Hepatic stellate cell (primary cell): Measurements from ENCODE around the gene CDIPT.
"Not testable (repeated sequence)": the region's sequence is repeated elsewhere in the genome, so short reads cannot be mapped to it uniquely, and the experiment has no call there.

Source experiments
- DNase-seq: peaks from one replicate; pipeline ENCODE4 v3.0.0; 2011; ENCODE audit warnings: low spot score

CDIPT gene

DNA sequence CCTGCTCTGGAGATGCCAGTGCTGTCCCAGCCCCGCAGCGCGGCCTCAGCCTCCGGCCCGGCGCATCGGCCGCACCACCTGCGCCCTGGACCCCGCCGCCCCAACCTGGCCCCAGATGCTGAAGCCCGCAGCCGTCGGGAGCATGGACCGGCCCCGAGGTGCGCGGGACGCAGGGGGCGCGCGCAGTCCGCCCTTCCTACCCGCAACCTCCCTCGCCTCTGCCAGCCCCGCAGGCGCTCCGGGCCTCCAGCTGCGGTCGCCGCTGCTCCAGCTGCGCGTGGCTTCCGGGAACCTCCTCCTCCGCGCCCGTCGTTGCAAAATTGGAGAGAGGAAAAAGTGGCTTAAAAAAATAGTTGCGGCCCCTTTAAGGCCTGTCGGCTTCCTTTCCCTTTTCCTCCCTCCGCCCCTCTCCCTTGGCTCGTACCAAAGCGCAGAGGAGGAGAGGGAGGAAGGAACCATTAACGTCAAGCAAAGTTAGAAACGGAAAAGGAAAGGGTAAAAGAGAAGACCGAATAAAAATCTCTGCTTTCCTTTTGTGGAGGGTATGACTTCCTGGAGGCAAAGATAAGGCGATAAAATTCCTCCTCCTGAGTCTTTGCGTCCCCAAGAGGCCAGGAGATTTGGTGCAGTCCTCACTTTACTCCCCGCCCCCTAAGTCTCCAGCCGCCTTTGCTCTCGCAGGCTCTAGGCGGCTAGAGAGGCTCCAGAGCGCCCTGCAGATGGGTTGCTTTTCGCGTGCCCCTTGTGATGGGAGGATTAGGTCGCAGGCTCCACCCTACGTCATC is at the start of gene CDIPT:
Gene CDIPT, minus strand, starts transcription at position 343 of the 785 bp plus-strand sequence. CDS start 369 bp downstream, outside the sequence.
- peak; percentile 91 for DNase-seq

GRCh38 chr16:29912087-29912486 is 49.1 kb upstream of the CDIPT start:
- DNase-seq: no peak

DNA sequence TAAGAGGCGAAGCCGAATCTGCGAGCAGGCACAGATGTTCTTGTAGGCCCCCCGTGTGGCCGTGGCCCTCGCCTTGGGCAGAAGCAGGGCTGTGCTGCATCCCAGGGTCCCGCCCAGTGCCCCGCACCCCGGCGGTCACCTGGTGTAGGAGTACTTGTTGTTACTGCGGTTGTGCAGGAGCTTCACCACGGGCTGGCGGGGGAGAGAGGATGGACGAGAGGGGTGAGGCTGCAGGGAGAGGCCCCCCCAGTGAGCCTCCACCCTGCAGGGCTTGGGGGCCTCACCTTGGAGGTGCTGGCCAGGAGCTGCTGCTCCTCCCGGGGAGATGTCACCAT is 48.6 kb upstream of the CDIPT start:
- DNase-seq: no peak

DNA sequence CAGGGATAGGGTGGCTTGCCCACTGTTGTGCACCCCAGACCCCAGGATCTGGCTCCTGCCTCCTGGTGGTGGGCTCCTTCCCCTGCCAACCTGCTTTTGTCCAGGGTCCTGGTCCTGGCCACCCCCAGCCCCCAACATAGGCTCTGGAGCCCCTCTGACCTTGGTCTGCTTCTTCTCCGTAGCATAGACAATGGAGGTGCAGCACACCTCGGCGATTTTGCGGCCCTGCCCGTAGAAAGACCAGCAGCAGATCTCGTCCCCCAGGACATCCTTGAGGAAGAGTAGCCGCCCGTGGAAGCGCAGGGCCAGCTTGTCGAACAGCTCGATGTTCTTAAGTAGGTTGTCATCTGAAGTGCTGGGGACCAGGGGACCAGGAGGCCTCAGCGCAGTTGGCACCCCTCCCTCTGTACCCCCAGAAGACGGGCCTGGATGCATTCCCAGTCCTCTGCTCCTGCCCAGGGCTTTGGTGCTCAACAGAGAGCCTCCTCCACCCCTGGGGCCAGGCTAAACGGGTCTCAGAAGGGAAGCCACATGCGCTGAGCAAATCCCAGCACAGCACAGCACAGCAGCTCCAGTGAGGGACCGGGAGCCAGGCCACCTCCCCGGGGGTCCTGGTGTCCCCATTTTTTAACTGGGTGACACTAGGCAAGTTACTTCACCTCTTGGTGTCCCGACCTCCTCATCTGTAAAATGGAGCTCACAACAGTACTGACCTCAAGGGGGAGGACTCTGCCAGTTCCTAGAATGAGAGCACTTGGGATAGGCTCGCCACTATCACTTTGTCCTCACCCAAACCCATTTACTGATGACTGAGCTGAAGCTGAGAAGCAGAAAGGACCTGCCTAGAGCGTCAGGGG is 48.0 kb upstream of the CDIPT start:
- no peak for DNase-seq

- DNase-seq: not testable (repeated sequence)
These were observed 46.8 kb upstream of the CDIPT start for GRCh38 chr16:29909851-29910250.

GRCh38 chr16:29909391-29909790 is 46.4 kb upstream of the CDIPT start:
- peak; percentile 43 for DNase-seq

DNA sequence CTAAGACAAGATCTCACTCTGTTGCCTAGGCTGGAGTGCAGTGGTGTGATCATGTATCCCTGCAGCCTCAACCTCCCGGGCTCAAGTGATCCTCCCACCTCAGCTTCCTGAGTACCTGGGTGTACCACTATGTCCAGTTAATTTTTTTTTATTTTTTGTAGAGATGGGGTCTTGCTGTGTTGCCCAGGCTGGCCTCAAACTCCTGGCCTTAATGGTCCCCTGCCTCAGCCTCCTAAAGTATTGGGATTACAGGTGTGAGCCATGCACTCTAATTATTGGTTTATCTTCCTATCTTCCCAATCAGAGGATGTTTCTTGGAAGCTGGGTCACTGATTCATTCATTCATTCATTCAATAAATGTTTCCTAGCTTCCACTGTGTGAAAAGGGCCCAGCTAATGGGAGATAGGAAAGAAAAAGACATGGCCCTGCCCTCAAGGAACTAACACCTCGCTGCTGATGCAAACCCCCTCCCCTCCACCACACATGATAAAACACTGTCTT is 45.7 kb upstream of the CDIPT start:
- DNase-seq: no peak

GRCh38 chr16:29907973-29908372 is 44.9 kb upstream of the CDIPT start:
- DNase-seq: no peak

GRCh38 chr16:29906520-29907244 is 43.7 kb upstream of the CDIPT start:
- DNase-seq: no peak

DNA sequence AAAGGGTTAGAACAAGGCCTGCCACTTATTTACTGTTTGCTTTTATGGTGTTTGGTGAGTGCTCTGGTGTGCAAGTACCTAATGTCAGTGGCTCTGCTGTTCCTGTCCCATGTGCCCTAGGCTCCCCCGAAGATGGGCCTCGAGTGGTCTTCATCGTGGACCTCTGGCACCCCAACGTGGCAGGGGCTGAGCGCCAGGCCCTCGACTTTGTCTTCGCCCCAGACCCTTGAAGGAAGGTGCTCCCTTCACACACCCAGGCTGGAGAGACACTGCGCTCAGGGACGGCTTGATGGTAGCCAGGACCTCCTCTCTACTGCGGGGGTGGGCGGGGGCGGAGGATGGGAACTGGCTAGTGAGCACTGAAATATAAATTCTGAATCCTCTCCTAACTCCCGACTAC is 42.6 kb upstream of the CDIPT start:
- no peak for DNase-seq

DNA sequence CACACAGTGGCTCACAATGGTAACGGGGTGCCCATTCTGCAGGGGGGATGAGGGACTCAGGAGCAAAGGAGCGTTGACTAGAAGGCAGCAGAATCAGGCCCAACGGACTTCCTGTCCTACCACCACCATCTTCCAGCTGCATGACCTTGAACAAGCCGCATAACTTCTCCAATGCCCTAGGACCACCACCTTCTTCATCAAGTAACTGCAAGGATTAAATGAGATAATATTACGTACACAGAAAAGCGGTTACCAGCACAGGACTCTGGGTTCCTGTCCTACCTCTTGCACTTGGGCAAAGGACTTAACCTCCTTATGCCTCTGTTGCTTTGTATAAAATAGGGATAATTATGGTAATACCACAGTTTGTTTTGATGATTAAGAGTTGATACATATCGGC is 41.9 kb upstream of the CDIPT start:
- DNase-seq: no peak

GRCh38 chr16:29903590-29903989 is 40.6 kb upstream of the CDIPT start:
- no peak for DNase-seq

DNA sequence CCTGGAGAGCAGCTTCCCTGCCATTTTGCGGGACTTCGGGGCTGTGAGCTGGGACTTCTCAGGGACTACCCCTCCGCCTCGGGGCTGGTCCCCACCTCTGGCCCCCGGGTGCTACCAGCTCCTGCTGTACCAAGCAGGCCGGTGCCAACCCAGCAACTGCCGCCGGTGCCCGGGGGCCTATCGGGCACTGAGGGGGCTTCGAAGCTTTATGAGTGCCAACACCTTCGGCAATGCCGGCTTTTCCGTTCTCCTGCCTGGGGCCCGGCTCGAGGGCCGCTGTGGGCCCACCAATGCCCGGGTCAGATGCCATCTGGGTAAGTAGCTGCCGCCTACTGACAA is 38.5 kb upstream of the CDIPT start:
- no peak for DNase-seq

DNA sequence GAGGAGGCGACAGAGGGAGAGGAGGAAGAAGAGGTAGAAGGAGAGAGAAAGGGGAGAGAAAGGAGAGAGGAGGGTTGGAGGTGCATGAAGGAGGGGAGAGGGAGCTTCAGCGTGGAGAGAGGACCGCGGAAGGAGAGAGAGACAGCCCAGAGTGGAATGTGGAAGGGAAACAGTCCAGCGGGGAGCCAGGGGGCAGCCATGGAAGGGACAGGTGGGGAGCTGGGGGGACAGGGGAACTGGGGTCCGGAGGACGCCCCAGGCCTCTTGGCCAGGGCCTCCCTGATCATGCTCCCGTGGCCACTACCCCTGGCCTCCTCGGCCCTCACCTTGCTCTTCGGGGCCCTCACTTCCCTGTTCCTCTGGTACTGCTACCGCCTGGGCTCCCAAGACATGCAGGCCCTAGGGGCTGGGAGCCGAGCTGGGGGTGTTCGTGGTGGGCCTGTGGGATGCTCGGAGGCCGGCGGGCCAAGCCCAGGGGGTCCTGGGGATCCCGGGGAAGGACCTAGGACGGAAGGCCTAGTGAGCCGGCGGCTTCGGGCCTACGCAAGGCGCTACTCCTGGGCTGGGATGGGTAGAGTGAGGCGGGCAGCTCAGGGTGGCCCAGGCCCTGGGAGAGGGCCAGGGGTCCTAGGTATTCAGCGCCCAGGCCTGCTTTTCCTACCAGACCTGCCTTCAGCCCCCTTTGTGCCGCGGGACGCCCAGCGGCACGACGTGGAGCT is 38.0 kb upstream of the CDIPT start:
- DNase-seq: no peak

DNA sequence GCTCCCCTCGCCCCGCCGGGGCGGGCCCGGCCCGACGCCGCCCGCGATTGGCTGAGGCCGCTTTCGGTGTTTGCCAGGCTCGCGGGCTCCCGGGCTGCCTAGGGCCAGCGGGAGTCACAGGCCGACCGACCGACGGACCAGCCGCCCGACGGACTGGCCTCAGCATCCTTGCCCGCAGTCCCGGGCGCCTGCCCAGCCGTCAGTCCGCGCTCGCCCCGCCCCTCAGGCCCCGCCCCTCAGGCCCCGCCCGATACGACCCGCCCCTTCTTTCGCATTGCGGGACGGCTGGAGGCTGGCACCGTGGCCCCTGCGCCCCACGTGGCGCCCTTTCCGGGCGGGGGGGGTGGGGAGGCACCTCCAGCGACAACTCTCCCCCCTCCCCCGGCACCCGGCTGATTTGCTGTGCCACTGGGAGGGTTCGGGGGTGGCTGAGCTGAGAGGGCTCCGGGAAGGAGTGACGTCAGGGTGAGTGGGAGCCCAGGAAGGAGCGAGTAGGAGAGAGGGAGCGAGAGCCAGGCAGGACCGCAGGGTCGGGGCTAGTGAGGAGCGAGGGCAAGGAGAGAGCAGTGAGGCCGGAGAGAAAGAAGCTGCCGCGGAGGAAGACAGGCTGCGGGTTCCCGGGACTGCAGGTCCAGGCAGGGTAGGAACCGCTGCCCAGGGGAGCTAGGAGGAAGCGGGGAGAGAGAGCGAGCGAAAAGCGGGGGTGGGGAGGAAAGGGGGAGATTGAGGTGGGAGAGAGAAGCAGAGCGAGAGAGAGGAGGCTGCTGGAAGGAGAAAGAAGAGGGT is 37.3 kb upstream of the CDIPT start, which contains the start of gene ASPHD1:
Gene ASPHD1, plus strand, starts transcription at position 387 of the 786 bp plus-strand sequence. CDS start 484 bp downstream, outside the sequence.
- peak; percentile 89 for DNase-seq

DNA sequence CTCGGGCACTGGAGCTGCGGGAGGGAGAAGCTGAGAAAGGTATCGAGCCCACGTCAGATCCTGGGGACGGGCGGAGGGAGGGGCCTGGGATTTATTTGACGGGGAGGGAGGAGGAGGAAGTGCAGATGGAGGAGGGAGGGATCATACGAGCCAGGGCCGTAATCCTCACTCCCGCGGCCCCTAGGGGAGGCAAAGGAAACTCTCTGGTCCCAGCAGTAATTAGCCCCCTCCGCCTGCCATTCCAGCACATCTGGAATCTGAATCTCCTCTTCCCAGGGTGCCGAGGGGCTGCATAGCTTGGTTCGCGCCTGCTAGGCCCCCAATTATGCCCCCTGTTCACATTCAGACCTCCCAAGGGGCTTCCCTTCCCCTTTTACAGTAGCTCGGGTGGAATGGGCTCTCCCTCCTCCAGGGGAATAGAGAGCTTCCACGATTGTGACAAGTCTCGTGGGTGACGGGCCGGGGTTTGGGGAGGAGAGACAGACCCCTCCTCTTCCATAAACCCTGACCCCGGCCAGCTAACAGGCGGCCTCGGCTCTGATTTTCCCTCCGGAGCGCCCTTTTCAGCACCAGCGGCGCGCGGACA is 36.6 kb upstream of the CDIPT start, which contains the start of gene SEZ6L2:
Gene SEZ6L2, minus strand, starts transcription at position 35 of the 586 bp plus-strand sequence. CDS start 531 bp downstream, outside the sequence.
- DNase-seq: peak; percentile 60

DNA sequence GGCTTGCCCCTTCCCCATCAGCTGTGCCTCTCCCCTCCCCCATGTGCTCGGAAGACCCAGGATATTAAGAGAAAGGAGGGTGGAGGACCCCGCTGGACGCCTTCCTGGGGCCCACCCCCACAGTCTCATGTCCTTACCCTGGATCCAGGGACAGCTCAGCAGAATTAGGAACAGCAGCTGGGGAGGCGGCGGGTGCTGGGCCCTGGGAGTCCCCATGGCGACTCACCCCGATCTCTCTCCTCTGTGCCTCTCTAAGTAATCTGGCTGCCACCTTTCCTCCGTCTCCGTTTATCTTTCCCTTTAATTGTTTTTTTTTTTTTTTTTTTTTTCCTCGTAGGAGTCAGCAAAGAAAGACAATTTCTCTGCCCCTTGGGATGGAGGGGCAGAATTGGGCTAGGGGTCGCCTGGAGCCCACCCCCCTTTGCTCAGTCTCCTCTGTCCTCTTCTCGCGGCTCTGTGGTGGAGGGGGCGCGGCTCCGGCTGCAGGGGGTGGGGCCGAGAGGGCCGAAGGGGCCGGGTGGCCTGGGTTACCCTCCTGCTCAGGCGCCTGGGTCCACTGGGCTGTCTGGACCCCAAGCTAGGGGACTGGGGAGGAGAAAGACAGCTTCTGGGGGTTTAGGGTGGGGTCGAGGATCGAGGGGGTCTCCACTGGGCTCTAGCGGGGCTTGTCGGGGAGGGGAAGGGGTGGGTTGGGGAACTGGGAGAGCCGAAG is 35.9 kb upstream of the CDIPT start:
- DNase-seq: no peak

GRCh38 chr16:29898135-29898803 is 35.2 kb upstream of the CDIPT start:
- DNase-seq: no peak

DNA sequence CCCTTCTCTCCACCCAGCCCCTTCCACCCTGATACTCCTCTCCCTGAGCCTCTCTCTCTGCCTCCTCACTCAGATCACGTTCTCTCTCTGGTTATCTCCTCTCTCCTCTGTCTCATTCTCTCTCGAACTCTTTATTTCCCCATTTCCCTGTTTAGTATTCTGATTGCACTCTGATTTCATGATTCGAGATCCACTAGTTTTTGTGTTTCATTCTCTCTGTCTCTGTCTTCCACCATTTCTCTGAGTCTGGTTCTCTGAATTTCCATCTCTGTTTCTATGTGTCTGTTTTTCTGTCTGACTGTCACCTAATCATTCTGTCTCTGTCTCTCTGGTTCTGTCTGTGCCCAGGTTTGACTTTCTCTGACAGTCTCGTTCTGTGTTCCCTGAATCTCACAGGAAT is 34.3 kb upstream of the CDIPT start:
- DNase-seq: no peak
